Measurements from ENCODE around the gene AURKB. TPM values are rescaled to one million over a fixed set of nuclear protein-coding genes. Genes with fewer than 3 reads are reported as not detected.

Gene AURKB
- total and polyA plus RNA-seq, 2 of the 4 experiments (the other 2 are of a cell fraction): 45.9 to 62.0 TPM

DNA sequence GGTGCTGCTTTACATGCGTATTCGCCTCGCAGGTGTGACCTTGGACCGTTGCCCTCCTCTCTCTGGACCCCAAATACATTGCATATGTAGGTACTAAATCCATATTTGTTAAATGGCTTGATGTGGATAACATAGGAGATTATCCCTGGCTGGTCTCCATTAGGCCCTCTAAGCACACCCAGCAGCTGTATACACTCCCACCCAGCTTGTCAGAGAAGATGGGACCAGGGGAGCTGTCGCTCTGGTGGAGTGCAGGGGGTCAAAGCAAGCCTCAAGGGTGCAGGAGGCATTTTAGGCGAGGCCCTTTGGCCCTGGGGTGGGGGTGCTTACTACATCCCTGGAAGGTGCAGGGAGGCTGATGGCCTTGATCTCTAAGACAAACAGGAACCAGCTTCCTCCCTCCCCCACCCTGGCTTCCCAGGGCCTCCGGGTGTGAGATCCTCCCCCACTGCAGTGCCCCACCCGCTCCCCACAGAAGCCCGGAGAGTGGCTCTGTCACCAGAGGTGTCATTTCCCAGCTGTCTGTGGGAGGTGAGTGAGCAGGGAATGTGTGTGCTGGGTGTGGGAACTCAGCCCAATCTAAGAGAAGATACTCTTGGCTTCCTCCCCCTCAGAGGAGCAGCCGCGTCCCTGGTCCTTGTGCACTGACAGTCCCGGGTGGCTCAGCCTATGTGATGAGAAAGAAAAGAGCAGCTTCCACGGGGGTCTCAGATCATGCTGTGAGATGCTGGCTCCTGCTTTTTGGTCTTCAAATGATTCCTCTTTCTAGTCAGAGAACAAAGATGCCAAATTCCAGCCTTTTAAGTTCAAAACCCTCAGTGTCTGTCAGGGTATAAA lies 46.2 kb downstream of the AURKB start:
- no CpG with 5 or more reads among the region's 13 CpGs for WGBS, 2 experiments (ENCODE audit: extremely low coverage in 2 of 2, insufficient read length in 1 of 2)

More for the DNA sequence above, 46.2 kb downstream of the AURKB start:
- no peak overlapping the region for H3K4me3 ChIP-seq (ENCODE audit: insufficient read depth, low read depth, low read length)
- peak overlapping the region; percentile 59 for H2AFZ ChIP-seq (replicated peaks; ENCODE audit: low read length, poor library complexity)
- no peaks in the 10 kb centered on the region for H3K9me3 ChIP-seq (ENCODE audit: control insufficient read depth, insufficient read depth, low read length)
- POLR2A ChIA-PET (ENCODE audit: unreplicated experiment): no interaction called here
- peak overlapping the region; percentile 41 for H4K91ac ChIP-seq (ENCODE audit: insufficient read depth, low read depth, low read length)
- H3K23ac ChIP-seq (ENCODE audit: low read depth, low read length): peak overlapping the region; percentile 36; the same call in 1 of the 2 replicates
- H2AK5ac ChIP-seq (ENCODE audit: low read depth, low read length): peak overlapping the region; percentile 37; the same call in 1 of the 2 replicates
- H2BK120ac ChIP-seq (ENCODE audit: low read depth, low read length): peak overlapping the region; percentile 23; the same call in 1 of the 2 replicates
- peak overlapping the region; percentile 34 for H3K4me2 ChIP-seq (ENCODE audit: low read depth, low read length)
- peak; percentile 25 for ATAC-seq (ENCODE audit: low read depth)
- peak overlapping the region; percentile 85 for H2BK5ac ChIP-seq (ENCODE audit: low read depth, low read length, poor library complexity, severe bottlenecking)
- peak overlapping the region; percentile 99 for H4K5ac ChIP-seq (ENCODE audit: low read depth, low read length)
- H3K56ac ChIP-seq (ENCODE audit: extremely low read depth, insufficient read depth, low read length): no peak overlapping the region
- in situ Hi-C loops (cut with MboI; ENCODE audit: low sequenced_read_pairs) (loop anchor here (25.0 kb wide), 1 partner anchor 927 kb away; the partner anchor contains the start of genes DVL2, GABARAP and PHF23), dilution Hi-C loops (cut with HindIII; ENCODE audit: low sequenced_read_pairs, unreplicated experiment) (no loop called here), intact Hi-C loops (cut with micrococcal nuclease) (no loop called here)
- H3K14ac ChIP-seq (replicated peaks; ENCODE audit: low read depth, low read length): peak overlapping the region; percentile 24; the same call in 1 of the 2 replicates
- H3K79me1 ChIP-seq (ENCODE audit: low read depth in 1 of 2, low read length in 2 of 2): peaks cover 21 to 34% of the 10 kb centered on the region in 2 experiments
- TF ChIP-seq ELK1 (IDR thresholded peaks at IDR 0.05; ENCODE audit: borderline replicate concordance, low read depth, low read length) (no peak), POLR2A (IDR thresholded peaks at IDR 0.05; ENCODE audit: low read depth, low read length) (no peak), MAZ (IDR thresholded peaks at IDR 0.05; ENCODE audit: borderline replicate concordance, low read depth, low read length) (peak; percentile 64), RFX5 (IDR thresholded peaks at IDR 0.05; ENCODE audit: low read depth, low read length) (no peak), BHLHE40 (IDR thresholded peaks at IDR 0.05; ENCODE audit: low read depth, low read length) (peak; percentile 41; the same call in 1 of the 2 replicates)
- H3K18ac ChIP-seq (ENCODE audit: low read depth, low read length): peak overlapping the region; percentile 24; the same call in 1 of the 2 replicates
- peaks cover 11% of the 10 kb centered on the region for H4K20me1 ChIP-seq (ENCODE audit: insufficient read depth, low read length)
- H3K4ac ChIP-seq (ENCODE audit: low read depth, low read length): peak overlapping the region; percentile 86
- no peaks in the 10 kb centered on the region for H3K27me3 ChIP-seq (ENCODE audit: control insufficient read depth, insufficient read depth, low read length)
- H3K27ac ChIP-seq (ENCODE audit: insufficient read depth, low read length): peak overlapping the region; percentile 28
- CTCF ChIA-PET: no interaction called here
- BruUV-seq (replicated peaks): no TSS peak
- no peak overlapping the region for H2BK20ac ChIP-seq (ENCODE audit: low read depth, low read length)
- H2BK15ac ChIP-seq (ENCODE audit: low read depth, low read length): 0 out of 3 replicates have a peak overlapping the region, but pooled peaks have one; percentile 15
- H3K9ac ChIP-seq (ENCODE audit: low read depth, low read length): 0 out of 2 replicates have a peak overlapping the region, but pooled peaks have one; percentile 28
- H3K4me1 ChIP-seq (ENCODE audit: control insufficient read depth, insufficient read depth, low read length): peaks cover 26% of the 10 kb centered on the region
- peaks cover 12% of the 10 kb centered on the region for H3K36me3 ChIP-seq (ENCODE audit: control insufficient read depth, insufficient read depth, low read length)
- H3K9me1 ChIP-seq (ENCODE audit: insufficient read depth, low read length): peaks cover 7% of the 10 kb centered on the region
- peak; percentile 59 for DNase-seq
- peak overlapping the region; percentile 93 to 98; a peak in 3 of 4 replicates for H4K8ac ChIP-seq (ENCODE audit: low read depth in 2 of 2, low read length in 2 of 2)
- no peak overlapping the region for H2AK9ac ChIP-seq (replicated peaks; ENCODE audit: low read depth, low read length, poor library complexity)
